Measurements from ENCODE around the gene RNF224. TPM values are rescaled to one million over a fixed set of nuclear protein-coding genes. Genes with fewer than 3 reads are reported as not detected.

The RNF224 gene
- total RNA-seq, 1 experiment from 2014 or later, result 0.30 TPM

- no TSS peak for BruUV-seq (replicated peaks)
- H2AFZ ChIP-seq (ENCODE audit: low read depth, low read length, poor library complexity, severe bottlenecking), result no peak overlapping the region
- no peak overlapping the region for H3K27ac ChIP-seq (ENCODE audit: low read depth, low read length)
- no peaks in the 10 kb centered on the region for H4K20me1 ChIP-seq (ENCODE audit: insufficient read depth)
- ATAC-seq (no peak), DNase-seq (ENCODE audit: low read depth, low spot score) (no peak)
- peaks cover 36 to 54% of the 10 kb centered on the region in 2 experiments for H3K4me1 ChIP-seq (ENCODE audit: control insufficient read depth in 1 of 2, insufficient read depth in 2 of 2, low read length in 2 of 2)
- H3K4me2 ChIP-seq (ENCODE audit: low read length), result no peak overlapping the region
- TF ChIP-seq SP1 (IDR thresholded peaks at IDR 0.05; ENCODE audit: low read depth) (no peak), ZBTB33 (IDR thresholded peaks at IDR 0.05; ENCODE audit: extremely low read depth, insufficient replicate concordance, low read length) (no peak), ZNF274 (IDR thresholded peaks at IDR 0.05; ENCODE audit: low read depth, low read length) (no peak), ELF1 (IDR thresholded peaks at IDR 0.05; ENCODE audit: borderline replicate concordance, low read depth) (no peak), CEBPB (IDR thresholded peaks at IDR 0.05; ENCODE audit: low read depth) (no peak), YY1 (IDR thresholded peaks at IDR 0.05; ENCODE audit: extremely low read depth, insufficient replicate concordance, low read depth, low read length) (no peak), REST (IDR thresholded peaks at IDR 0.05; ENCODE audit: low read depth) (no peak), ZFX (IDR thresholded peaks at IDR 0.05) (no peak), FOSL1 (IDR thresholded peaks at IDR 0.05; ENCODE audit: low read depth) (no peak), EZH2 (IDR thresholded peaks at IDR 0.05) (no peak)
- no peak overlapping the region for H3K4me3 ChIP-seq (replicated peaks in 1 of 2; ENCODE audit: low read depth in 1 of 2, low read length in 2 of 2)
- H3K79me2 ChIP-seq (ENCODE audit: insufficient read depth, low read length), result peaks cover 65% of the 10 kb centered on the region
- ChIA-PET RAD21 (ENCODE audit: low non-redundant PET in 1 of 2, low total read pairs in 2 of 2, uncharacterized antibody in 2 of 2, unreplicated experiment in 2 of 2) (no interaction called here), CTCF (no interaction called here), POLR2A (interaction anchor here (1.1 kb wide), 1 partner anchor 11 kb away, joined by 4 read pairs; no protein-coding TSS in a partner anchor)
- intact Hi-C loops (cut with micrococcal nuclease), result no loop called here
- no peak overlapping the region for H3K9ac ChIP-seq (ENCODE audit: low read length)
- no peaks in the 10 kb centered on the region for H3K27me3 ChIP-seq (ENCODE audit: insufficient read depth, low read length)
- no peaks in the 10 kb centered on the region for H3K9me3 ChIP-seq (ENCODE audit: control insufficient read depth in 1 of 2, insufficient read depth in 1 of 2, low read depth in 1 of 2, low read length in 2 of 2)
- peaks cover 0 to 6% of the 10 kb centered on the region in 2 experiments; a peak in 2 of 4 replicates for H3K36me3 ChIP-seq (ENCODE audit: control insufficient read depth in 1 of 2, insufficient read depth in 2 of 2, low read length in 2 of 2)
- no peaks in the 10 kb centered on the region for H3K9me2 ChIP-seq (ENCODE audit: insufficient read depth)
Measured at GRCh38 chr9:137202966-137203365, 24.3 kb upstream of the RNF224 start.

All from HCT116 (cell line).